Activated T-cell treated with anti-CD3 and anti-CD28 coated beads, Interleukin-2, amount 50 U/mL, for 72 hours (primary cell): Measurements from ENCODE around the gene NCOA7. TPM values are rescaled to one million over a fixed set of nuclear protein-coding genes. Genes with fewer than 3 reads are reported as not detected.

Source experiments
- ATAC-seq, 2 donors: fragments of 150-1000 bp; cut with Tn5 transposase; replicated peaks in 1 of 2; 2 replicates each; pipeline ENCODE4 v1.10.0; 2021; ENCODE audit warnings: moderate library complexity in 2 of 2, mild to moderate bottlenecking in 1 of 2
- DNase-seq, 2 donors: peaks; one replicate each; pipeline ENCODE4 v3.0.0; 2021 to 2022; ENCODE audit warnings: mixed read lengths in 1 of 2
- H3K27ac Mint-ChIP-seq: one replicate; pipeline ENCODE4 v1.8.0; 2022; ENCODE audit warnings: mild to moderate bottlenecking, moderate library complexity, mixed read lengths
- H3K27me3 Mint-ChIP-seq: one replicate; pipeline ENCODE4 v1.8.0; 2022; ENCODE audit warnings: low read depth, mixed read lengths
- H3K36me3 Mint-ChIP-seq, 2 donors: one replicate each; pipeline ENCODE4 v1.8.0; 2022; ENCODE audit warnings: mixed read lengths in 2 of 2, mild to moderate bottlenecking in 1 of 2; ENCODE audit not compliant: insufficient read depth in 2 of 2
- H3K4me1 Mint-ChIP-seq: one replicate; pipeline ENCODE4 v1.8.0; 2022; ENCODE audit warnings: low read depth, mixed read lengths
- H3K4me3 Mint-ChIP-seq, 2 donors: one replicate each; pipeline ENCODE4 v1.8.0; 2022; ENCODE audit warnings: mild to moderate bottlenecking in 2 of 2, mixed read lengths in 2 of 2, moderate library complexity in 2 of 2
- H3K9me3 Mint-ChIP-seq, 2 donors: one replicate each; pipeline ENCODE4 v1.8.0; 2022; ENCODE audit warnings: mixed read lengths in 2 of 2
- total RNA-seq, 2 donors: library from RNA; stranded (reverse); gene quantifications; one replicate each; pipeline ENCODE4 v1.2.3, GENCODE V29; 2022

The NCOA7 gene
- total RNA-seq, 2 donors from 2014 or later: 59.6 to 69.1 TPM

- Mint-ChIP-seq H3K36me3 (peaks cover 0 to 1% of the 10 kb centered on the region in 2 donors), H3K4me1 (peaks cover 48% of the 10 kb centered on the region), H3K9me3 (no peaks in the 10 kb centered on the region), H3K4me3 (peak overlapping the region; percentile 87 to 88), H3K27me3 (peaks cover 68% of the 10 kb centered on the region), H3K27ac (peak overlapping the region; percentile 30)
- DNase-seq (peak in 1 of 2 donors; percentile 21), ATAC-seq (peak in 1 of 2 donors; percentile 6)
Measured at GRCh38 chr6:125749865-125750691, 40.7 kb upstream of the NCOA7 start.

- Mint-ChIP-seq H3K4me3 (peak overlapping the region; percentile 87 to 88), H3K4me1 (peaks cover 47% of the 10 kb centered on the region), H3K36me3 (peaks cover 0 to 1% of the 10 kb centered on the region in 2 donors), H3K27me3 (peaks cover 67% of the 10 kb centered on the region), H3K9me3 (no peaks in the 10 kb centered on the region), H3K27ac (no peak overlapping the region)
- DNase-seq: no peak
- no peak for ATAC-seq
Measured at GRCh38 chr6:125750692-125751333, 39.9 kb upstream of the NCOA7 start.

GRCh38 chr6:125751334-125751916 is 39.3 kb upstream of the NCOA7 start:
- no peaks in the 10 kb centered on the region for H3K9me3 Mint-ChIP-seq
- peaks cover 42% of the 10 kb centered on the region for H3K4me1 Mint-ChIP-seq
- ATAC-seq (no peak), DNase-seq (no peak)
- peaks cover 0 to 1% of the 10 kb centered on the region in 2 donors for H3K36me3 Mint-ChIP-seq
- H3K4me3 Mint-ChIP-seq: peak overlapping the region in 1 of 2 donors; percentile 50
- H3K27me3 Mint-ChIP-seq: peaks cover 61% of the 10 kb centered on the region
- H3K27ac Mint-ChIP-seq: no peak overlapping the region

GRCh38 chr6:125752773-125753172 is 38.0 kb upstream of the NCOA7 start:
- H3K27ac Mint-ChIP-seq: no peak overlapping the region

GRCh38 chr6:125753218-125753936 is 37.4 kb upstream of the NCOA7 start:
- H3K27ac Mint-ChIP-seq: no peak overlapping the region
- peaks cover 27% of the 10 kb centered on the region for H3K4me1 Mint-ChIP-seq
- peaks cover 0 to 1% of the 10 kb centered on the region in 2 donors for H3K36me3 Mint-ChIP-seq
- no peak overlapping the region for H3K4me3 Mint-ChIP-seq
- no peak for ATAC-seq
- no peaks in the 10 kb centered on the region for H3K9me3 Mint-ChIP-seq
- peaks cover 49% of the 10 kb centered on the region for H3K27me3 Mint-ChIP-seq
- no peak for DNase-seq

More at GRCh38 chr6:125752773-125753172, 38.0 kb upstream of the NCOA7 start:
- no peaks in the 10 kb centered on the region for H3K9me3 Mint-ChIP-seq
- no peak overlapping the region for H3K4me3 Mint-ChIP-seq
- H3K36me3 Mint-ChIP-seq: peaks cover 0 to 1% of the 10 kb centered on the region in 2 donors
- no peak for ATAC-seq
- peaks cover 29% of the 10 kb centered on the region for H3K4me1 Mint-ChIP-seq
- DNase-seq: no peak
- peaks cover 49% of the 10 kb centered on the region for H3K27me3 Mint-ChIP-seq

GRCh38 chr6:125753937-125754259 is 36.9 kb upstream of the NCOA7 start:
- H3K4me3 Mint-ChIP-seq: no peak overlapping the region
- ATAC-seq: no peak
- H3K4me1 Mint-ChIP-seq: peaks cover 22% of the 10 kb centered on the region

GRCh38 chr6:125754566-125754965 is 36.2 kb upstream of the NCOA7 start:
- Mint-ChIP-seq H3K4me3 (no peak overlapping the region), H3K27ac (no peak overlapping the region), H3K4me1 (peaks cover 21% of the 10 kb centered on the region)

More at GRCh38 chr6:125753937-125754259, 36.9 kb upstream of the NCOA7 start:
- no peaks in the 10 kb centered on the region for H3K9me3 Mint-ChIP-seq
- no peak overlapping the region for H3K27ac Mint-ChIP-seq
- no peak for DNase-seq
- H3K27me3 Mint-ChIP-seq: peaks cover 49% of the 10 kb centered on the region
- peaks cover 0 to 1% of the 10 kb centered on the region in 2 donors for H3K36me3 Mint-ChIP-seq

GRCh38 chr6:125759184-125759902 is 31.4 kb upstream of the NCOA7 start:
- no peak for ATAC-seq

More at GRCh38 chr6:125754566-125754965, 36.2 kb upstream of the NCOA7 start:
- no peaks in the 10 kb centered on the region for H3K9me3 Mint-ChIP-seq
- H3K36me3 Mint-ChIP-seq: peaks cover 0 to 1% of the 10 kb centered on the region in 2 donors
- ATAC-seq: no peak
- H3K27me3 Mint-ChIP-seq: peaks cover 56% of the 10 kb centered on the region
- no peak for DNase-seq

GRCh38 chr6:125759959-125760457 is 30.8 kb upstream of the NCOA7 start:
- DNase-seq: no peak
- no peak for ATAC-seq
- no peak overlapping the region for H3K27ac Mint-ChIP-seq
- H3K27me3 Mint-ChIP-seq: peaks cover 33% of the 10 kb centered on the region
- H3K4me3 Mint-ChIP-seq: no peak overlapping the region
- no peaks in the 10 kb centered on the region for H3K9me3 Mint-ChIP-seq
- peaks cover 5% of the 10 kb centered on the region for H3K4me1 Mint-ChIP-seq
- H3K36me3 Mint-ChIP-seq: no peaks in the 10 kb centered on the region

More at GRCh38 chr6:125759184-125759902, 31.4 kb upstream of the NCOA7 start:
- DNase-seq: peak in 1 of 2 donors; percentile 10
- Mint-ChIP-seq H3K36me3 (no peaks in the 10 kb centered on the region), H3K4me1 (peaks cover 4% of the 10 kb centered on the region), H3K27me3 (peaks cover 34% of the 10 kb centered on the region), H3K27ac (no peak overlapping the region), H3K4me3 (no peak overlapping the region), H3K9me3 (no peaks in the 10 kb centered on the region)

GRCh38 chr6:125764121-125764671 is 26.6 kb upstream of the NCOA7 start:
- Mint-ChIP-seq H3K27ac (no peak overlapping the region), H3K4me1 (peaks cover 5% of the 10 kb centered on the region), H3K9me3 (no peaks in the 10 kb centered on the region), H3K27me3 (peaks cover 52% of the 10 kb centered on the region), H3K4me3 (no peak overlapping the region), H3K36me3 (no peaks in the 10 kb centered on the region)
- ATAC-seq (no peak), DNase-seq (no peak)

- Mint-ChIP-seq H3K36me3 (no peaks in the 10 kb centered on the region), H3K27me3 (peaks cover 44% of the 10 kb centered on the region), H3K9me3 (no peaks in the 10 kb centered on the region), H3K4me1 (peaks cover 5% of the 10 kb centered on the region), H3K4me3 (no peak overlapping the region), H3K27ac (no peak overlapping the region)
- no peak for ATAC-seq
- no peak for DNase-seq
Measured at GRCh38 chr6:125765944-125766343, 24.8 kb upstream of the NCOA7 start.

GRCh38 chr6:125766641-125767040 is 24.1 kb upstream of the NCOA7 start:
- H3K27me3 Mint-ChIP-seq: peaks cover 44% of the 10 kb centered on the region
- H3K4me3 Mint-ChIP-seq: no peak overlapping the region
- no peak overlapping the region for H3K27ac Mint-ChIP-seq
- no peaks in the 10 kb centered on the region for H3K36me3 Mint-ChIP-seq
- H3K4me1 Mint-ChIP-seq: peaks cover 5% of the 10 kb centered on the region
- no peaks in the 10 kb centered on the region for H3K9me3 Mint-ChIP-seq
- no peak for ATAC-seq
- no peak for DNase-seq
